MCF 10A (cell line): ENCODE results near the gene CROCC2. TPM values are rescaled to one million over a fixed set of nuclear protein-coding genes. Genes with fewer than 3 reads are reported as not detected.

ENCODE experiments used
- BruUV-seq: library from RNA; stranded (reverse); fragments of 400-500 nt; replicated peaks from 2 replicates; lab custom pipeline; 2021; lab: Mats Ljungman, UMichigan
- CTCF ChIA-PET: fragments of 300-600 bp; sonication (Branson Sonifier 250); formaldehyde crosslinking; extraction: SDS; loops from one replicate; lab custom pipeline; 2021; ENCODE audit warnings: antibody characterized with exemption, inconsistent platforms; lab: Yijun Ruan, JAX
- POLR2A ChIA-PET: fragments of 300-600, 350-650 bp; sonication (Branson Sonifier 250); formaldehyde crosslinking; extraction: SDS; loops from one replicate; lab custom pipeline; 2020; ENCODE audit warnings: antibody characterized with exemption, inconsistent platforms; lab: Yijun Ruan, JAX
- DNase-seq: peaks from one replicate; pipeline ENCODE4 v3.0.0-alpha.2; 2018; ENCODE audit not compliant: unreplicated experiment
- H3K27ac Mint-ChIP-seq: one replicate; pipeline ENCODE4 v1.8.0; 2022; ENCODE audit warnings: mild to moderate bottlenecking, low read depth, mixed read lengths; ENCODE audit not compliant: unreplicated experiment
- H3K27me3 Mint-ChIP-seq: one replicate; pipeline ENCODE4 v1.8.0; 2022; ENCODE audit warnings: mixed read lengths; ENCODE audit not compliant: insufficient read depth, unreplicated experiment
- H3K36me3 Mint-ChIP-seq: one replicate; pipeline ENCODE4 v1.8.0; 2022; ENCODE audit warnings: mild to moderate bottlenecking, moderate library complexity, mixed read lengths; ENCODE audit not compliant: insufficient read depth, unreplicated experiment
- H3K4me1 Mint-ChIP-seq: one replicate; pipeline ENCODE4 v1.8.0; 2022; ENCODE audit warnings: mixed read lengths; ENCODE audit not compliant: insufficient read depth, unreplicated experiment
- H3K4me3 Mint-ChIP-seq: one replicate; pipeline ENCODE4 v1.8.0; 2022; ENCODE audit warnings: mild to moderate bottlenecking, moderate library complexity, mixed read lengths; ENCODE audit not compliant: unreplicated experiment
- H3K9me3 Mint-ChIP-seq: one replicate; pipeline ENCODE4 v1.8.0; 2022; ENCODE audit warnings: mixed read lengths; ENCODE audit not compliant: unreplicated experiment
- CTCF ChIP-seq: fragments of 200-600 bp; IDR thresholded peaks from one replicate; pipeline ENCODE4 v1.8.0; 2022; ENCODE audit warnings: antibody characterized with exemption, mild to moderate bottlenecking; ENCODE audit not compliant: unreplicated experiment
- intact Hi-C: fragments of 100-400 bp; cut with micrococcal nuclease; formaldehyde crosslinking; loops from 2 replicates; pipeline ENCODE4 v1.14.1; 2022
- total RNA-seq: library from RNA; stranded (reverse); gene quantifications from 2 replicates; pipeline ENCODE4 v1.2.3, GENCODE V29; 2022

The CROCC2 gene
- total RNA-seq, 1 experiment from 2014 or later, result not detected

- H3K27me3 Mint-ChIP-seq, result no peaks in the 10 kb centered on the region
- TF ChIP-seq CTCF, result no peak
- H3K4me3 Mint-ChIP-seq, result peak overlapping the region; percentile 66
- CTCF ChIA-PET, result no interaction called here
- POLR2A ChIA-PET, result no interaction called here
- no peak overlapping the region for H3K27ac Mint-ChIP-seq
- intact Hi-C loops, result no loop called here
- H3K9me3 Mint-ChIP-seq, result no peaks in the 10 kb centered on the region
- peaks cover 5% of the 10 kb centered on the region for H3K36me3 Mint-ChIP-seq
- H3K4me1 Mint-ChIP-seq, result peaks cover 18% of the 10 kb centered on the region
- DNase-seq, result no peak
- BruUV-seq, result no TSS peak
Measured at GRCh38 chr2:240997141-240997855, 91.2 kb downstream of the CROCC2 start.

GRCh38 chr2:240997856-240998705 is 91.9 kb downstream of the CROCC2 start, which contains the start of gene SNED1:
Gene SNED1 (plus strand): TSS chr2:240998618. CDS start chr2:240998838, 220 bp downstream.
- peaks cover 5% of the 10 kb centered on the region for H3K36me3 Mint-ChIP-seq
- no peaks in the 10 kb centered on the region for H3K27me3 Mint-ChIP-seq
- no peaks in the 10 kb centered on the region for H3K9me3 Mint-ChIP-seq
- POLR2A ChIA-PET, result interaction anchor here (0.7 to 1.5 kb wide), 3 partner anchors 11 to 315 kb away, joined by 3 to 8 read pairs (median 3); no protein-coding TSS in a partner anchor
- intact Hi-C loops, result no loop called here
- CTCF ChIA-PET, result no interaction called here
- H3K4me3 Mint-ChIP-seq, result peak within 1 kb of the TSS; percentile 76
- peaks cover 16% of the 10 kb centered on the region for H3K4me1 Mint-ChIP-seq
- H3K27ac Mint-ChIP-seq, result no peak within 1 kb of the TSS
- peak; percentile 81 for DNase-seq
- no peak for TF ChIP-seq CTCF
- no TSS peak for BruUV-seq

- ChIA-PET CTCF (no interaction called here), POLR2A (interaction anchor here (1.1 to 1.5 kb wide), 2 partner anchors 11 to 315 kb away, joined by 3 to 8 read pairs; no protein-coding TSS in a partner anchor)
- Mint-ChIP-seq H3K27me3 (no peaks in the 10 kb centered on the region), H3K9me3 (peaks cover 2% of the 10 kb centered on the region), H3K4me1 (peaks cover 16% of the 10 kb centered on the region), H3K36me3 (peaks cover 10% of the 10 kb centered on the region), H3K27ac (no peak overlapping the region), H3K4me3 (peak overlapping the region; percentile 66)
- intact Hi-C loops, result no loop called here
- no TSS peak for BruUV-seq
- DNase-seq, result no peak
- TF ChIP-seq CTCF, result no peak
Measured at GRCh38 chr2:240998706-240998994, 92.5 kb downstream of the CROCC2 start.
